Ishikawa (cell line): ENCODE results near the gene COMMD7.
A peak's percentile ranks its signal among the peaks of the same experiment; 100 is the strongest.

Source experiments
- CEBPB ChIP-seq: IDR thresholded peaks from 2 replicates; pipeline ENCODE4 v1.6.1; 2012
- CREB1 ChIP-seq: IDR thresholded peaks from 2 replicates; pipeline ENCODE4 v1.6.1; 2012; ENCODE audit warnings: low read depth
- EGR1 ChIP-seq: IDR thresholded peaks from 2 replicates; pipeline ENCODE4 v1.6.1; 2012
- EP300 ChIP-seq: IDR thresholded peaks from 2 replicates; pipeline ENCODE4 v1.6.1; 2012; ENCODE audit warnings: borderline replicate concordance
- FOXM1 ChIP-seq: IDR thresholded peaks from 2 replicates; pipeline ENCODE4 v1.6.1; 2012; ENCODE audit warnings: low read depth, borderline replicate concordance
- MAX ChIP-seq: IDR thresholded peaks from 2 replicates; pipeline ENCODE4 v1.6.1; 2012
- NFIC ChIP-seq: IDR thresholded peaks from 2 replicates; pipeline ENCODE4 v1.6.1; 2012
- RAD21 ChIP-seq: IDR thresholded peaks from 2 replicates; pipeline ENCODE4 v1.6.1; 2012; ENCODE audit warnings: low read depth
- REST ChIP-seq: IDR thresholded peaks from 2 replicates; pipeline ENCODE4 v1.6.1; 2012; ENCODE audit warnings: low read depth, mild to moderate bottlenecking
- TAF1 ChIP-seq: IDR thresholded peaks from 2 replicates; pipeline ENCODE4 v1.6.1; 2012; ENCODE audit warnings: low read depth, mild to moderate bottlenecking
- TCF12 ChIP-seq: IDR thresholded peaks from 2 replicates; pipeline ENCODE4 v1.6.1; 2012; ENCODE audit warnings: low read depth
- TEAD4 ChIP-seq: IDR thresholded peaks from 2 replicates; pipeline ENCODE4 v1.6.1; 2012
- YY1 ChIP-seq: IDR thresholded peaks from 2 replicates; pipeline ENCODE4 v1.6.1; 2012; ENCODE audit warnings: low read depth
- ZBTB7A ChIP-seq: IDR thresholded peaks from 2 replicates; pipeline ENCODE4 v1.6.1; 2012; ENCODE audit warnings: low read depth
- TF ChIP-seq, protein P1 (sequence below): IDR thresholded peaks from 2 replicates; pipeline ENCODE4 v1.6.1; 2012

The COMMD7 gene

GRCh38 chr20:32685541-32686529 is 57.4 kb downstream of the COMMD7 start:
- TF ChIP-seq, protein P1, sequence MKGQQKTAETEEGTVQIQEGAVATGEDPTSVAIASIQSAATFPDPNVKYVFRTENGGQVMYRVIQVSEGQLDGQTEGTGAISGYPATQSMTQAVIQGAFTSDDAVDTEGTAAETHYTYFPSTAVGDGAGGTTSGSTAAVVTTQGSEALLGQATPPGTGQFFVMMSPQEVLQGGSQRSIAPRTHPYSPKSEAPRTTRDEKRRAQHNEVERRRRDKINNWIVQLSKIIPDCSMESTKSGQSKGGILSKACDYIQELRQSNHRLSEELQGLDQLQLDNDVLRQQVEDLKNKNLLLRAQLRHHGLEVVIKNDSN: no peak
- TF ChIP-seq EP300 (no peak), TCF12 (no peak), ZBTB7A (no peak), CREB1 (no peak)

- TF ChIP-seq, protein P1: no peak
- TF ChIP-seq RAD21: no peak
- no peak for TF ChIP-seq CEBPB
- no peak for TF ChIP-seq EGR1
- TF ChIP-seq ZBTB7A: no peak
- no peak for TF ChIP-seq TCF12
- no peak for TF ChIP-seq MAX
- no peak for TF ChIP-seq EP300
- TF ChIP-seq YY1: no peak
- TF ChIP-seq NFIC: no peak
- TF ChIP-seq CREB1: no peak
- TF ChIP-seq REST: no peak
- TF ChIP-seq TEAD4: no peak
- no peak for TF ChIP-seq FOXM1
- TF ChIP-seq TAF1: no peak
Observed at GRCh38 chr20:32682508-32682987, 60.7 kb downstream of the COMMD7 start.

DNA sequence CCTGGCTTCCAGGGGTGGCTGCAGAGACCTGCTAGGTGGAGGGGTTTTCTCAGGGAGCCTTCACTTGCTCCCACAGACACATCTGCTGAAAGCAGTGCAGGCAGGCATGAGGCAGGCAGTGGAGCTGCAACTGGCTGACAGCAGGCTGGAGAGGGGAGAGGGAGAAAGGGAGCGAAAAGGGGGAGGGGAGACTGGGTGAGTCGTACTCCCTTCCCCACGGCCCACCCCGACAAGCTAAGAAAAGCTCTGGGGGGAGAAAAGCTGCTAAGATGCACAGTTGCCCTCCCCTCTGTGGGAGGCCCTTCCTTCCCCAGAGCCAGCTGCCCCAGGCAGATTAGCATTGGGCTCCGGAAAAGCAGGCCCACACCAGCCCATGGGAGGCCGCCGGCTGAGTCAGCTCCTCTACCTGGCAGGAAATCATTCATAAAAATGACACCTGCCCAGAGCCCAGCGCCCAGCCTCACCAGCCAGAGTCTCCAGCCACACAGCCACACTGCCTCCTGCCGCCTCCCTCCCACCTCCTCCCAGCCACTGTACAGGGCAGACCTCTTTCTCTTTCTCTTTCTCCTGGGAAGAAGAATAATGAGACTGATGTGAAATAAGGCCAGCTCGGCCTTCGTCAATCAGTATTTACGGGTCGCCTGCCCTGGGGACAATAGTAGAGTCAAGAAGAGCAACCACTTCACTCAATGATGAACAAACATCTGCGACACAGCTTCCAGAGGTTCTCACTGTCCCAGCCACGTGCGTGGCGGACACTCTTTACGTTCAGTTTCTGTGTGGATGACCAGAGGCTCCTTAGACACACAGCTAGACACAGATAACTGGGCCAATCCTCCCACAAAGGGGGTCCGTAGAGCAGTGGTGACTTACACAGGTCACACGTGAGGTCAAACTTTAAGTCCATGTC is 61.8 kb downstream of the COMMD7 start:
- TF ChIP-seq ZBTB7A (no peak), RAD21 (peak; percentile 3; the same call in 1 of the 2 replicates), FOXM1 (no peak), TAF1 (no peak), TCF12 (0 out of 2 replicates have a peak, but pooled peaks have one; percentile 25)

DNA sequence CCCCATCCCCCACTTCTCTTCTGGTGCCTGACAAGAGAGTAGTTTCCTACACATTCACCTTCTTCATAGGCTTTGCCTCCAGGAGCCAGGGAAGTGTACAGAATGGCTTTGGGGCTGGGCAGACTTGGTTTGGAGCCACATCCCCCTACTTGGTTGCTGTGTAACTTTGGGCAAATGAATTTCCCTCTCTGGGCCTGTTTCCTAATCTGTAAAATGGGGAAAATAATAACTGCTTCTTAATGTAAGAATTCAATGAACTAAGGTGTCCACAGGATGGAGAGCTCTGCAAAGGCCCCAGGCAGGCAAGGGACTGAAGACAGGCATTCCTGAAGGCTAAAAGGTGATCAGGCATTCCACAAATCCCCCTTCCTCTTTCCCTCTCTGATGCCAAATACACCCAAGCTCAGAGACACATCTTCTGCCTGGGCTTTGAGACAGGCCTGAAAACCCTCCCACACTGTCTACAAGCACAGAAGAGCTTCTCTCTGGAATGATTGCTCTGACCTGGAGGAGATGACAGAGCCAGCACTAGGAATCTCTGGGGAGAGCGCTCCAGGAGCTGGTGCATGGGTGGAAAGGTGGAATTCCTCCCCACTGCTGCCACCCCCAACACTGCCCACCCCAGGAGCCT is 62.6 kb downstream of the COMMD7 start:
- TF ChIP-seq ZBTB7A: no peak
- TF ChIP-seq CEBPB: no peak
- TF ChIP-seq RAD21: no peak
- TF ChIP-seq TAF1: no peak
- TF ChIP-seq MAX: no peak
- TF ChIP-seq CREB1: no peak

GRCh38 chr20:32678948-32679347 is 64.3 kb downstream of the COMMD7 start:
- TF ChIP-seq, protein P1: no peak
- no peak for TF ChIP-seq YY1
- TF ChIP-seq TCF12: no peak
- TF ChIP-seq ZBTB7A: no peak
- TF ChIP-seq CEBPB: no peak
- TF ChIP-seq NFIC: no peak
- TF ChIP-seq MAX: no peak
- no peak for TF ChIP-seq CREB1
- no peak for TF ChIP-seq TEAD4
